Pulmonary artery endothelial cell (primary cell): ENCODE results near the gene PRR23E. TPM values are rescaled to one million over a fixed set of nuclear protein-coding genes. Genes with fewer than 3 reads are reported as not detected.

ENCODE experiments used
- DNase-seq: peaks from one replicate; pipeline ENCODE4 v3.0.0-alpha.2; 2011; ENCODE audit warnings: low read depth, low spot score
- total RNA-seq: library from RNA; depleted of rRNA; stranded (reverse); fragments of >200 nt; gene quantifications from 2 replicates; pipeline ENCODE4 v1.2.3, GENCODE V29; 2014

PRR23E gene
- total RNA-seq, 1 donor from 2014 or later = not detected

DNA sequence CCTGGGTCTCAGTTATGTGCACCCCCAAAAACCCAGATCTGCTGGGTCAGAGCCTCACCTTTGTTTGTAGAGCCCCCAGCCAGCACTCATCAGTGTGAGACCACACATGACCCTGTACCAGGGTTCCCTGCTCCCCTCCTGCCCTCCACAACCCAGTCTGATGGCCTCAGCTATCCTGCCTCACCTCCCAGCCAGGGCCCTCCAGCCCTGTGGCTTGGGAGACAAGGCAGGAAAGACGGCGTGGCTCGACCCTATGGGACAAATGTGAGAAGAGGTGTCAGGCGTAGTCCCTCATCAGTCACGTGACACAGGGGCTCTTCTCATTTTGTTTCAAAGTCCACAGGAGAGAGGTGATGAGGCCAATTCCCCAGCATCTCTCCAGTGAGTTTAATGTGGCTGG lies 28.3 kb upstream of the PRR23E start:
- no peak for DNase-seq

DNA sequence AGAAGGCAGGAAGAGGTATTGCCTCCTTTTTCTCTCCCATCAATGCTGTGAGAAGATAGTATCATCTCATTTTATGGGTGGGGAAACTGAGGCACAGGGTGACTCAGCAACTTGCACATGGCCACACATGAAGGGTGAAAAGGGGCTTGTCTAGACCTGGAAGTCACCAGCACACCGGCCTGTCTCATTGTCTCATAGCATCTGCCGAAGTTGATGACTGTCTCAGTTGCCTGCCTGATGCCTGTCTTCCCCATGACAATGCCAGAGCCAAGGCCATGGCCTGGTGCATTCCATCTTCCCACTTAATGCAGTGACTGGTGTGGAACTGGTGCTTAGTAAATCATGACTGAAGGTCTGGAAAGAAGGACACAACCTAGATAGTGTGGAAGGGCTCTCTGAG lies 27.9 kb upstream of the PRR23E start:
- DNase-seq = no peak

DNA sequence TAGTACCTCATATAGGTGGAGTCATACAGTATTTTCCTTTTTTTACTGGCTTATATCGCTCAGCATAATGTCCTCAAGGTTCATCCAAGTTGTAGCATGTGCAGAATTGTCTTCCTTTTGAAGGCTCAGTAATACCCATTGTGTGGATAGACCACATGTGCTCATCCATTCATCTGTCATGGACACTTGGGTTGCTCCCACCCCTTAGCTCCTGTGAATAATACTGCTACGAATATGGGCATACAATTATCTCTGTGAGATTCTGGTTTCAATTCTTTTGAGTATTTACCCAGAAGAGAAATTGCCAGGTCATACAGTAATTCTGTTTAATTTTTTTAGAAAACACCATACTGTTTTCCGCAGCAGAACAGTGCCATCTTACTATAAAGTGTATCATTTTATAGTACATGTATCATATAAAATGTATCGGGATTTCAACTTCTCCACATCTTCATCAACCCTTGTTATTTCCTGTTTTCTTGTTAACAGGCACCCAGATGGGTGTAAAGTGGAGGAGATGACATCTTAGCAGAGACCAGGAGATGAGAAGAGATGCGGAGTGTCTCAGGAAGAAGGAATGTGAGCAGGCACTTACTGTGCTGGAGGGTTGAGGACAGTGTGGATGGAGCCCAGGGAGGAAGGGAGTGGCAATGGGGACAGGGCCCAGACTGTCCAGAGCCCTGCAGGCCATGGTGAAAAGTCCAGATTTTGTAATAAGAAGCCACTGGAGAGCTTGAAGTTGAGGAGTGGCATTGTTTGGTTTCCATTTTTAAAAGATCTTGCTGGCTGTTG lies 27.0 kb upstream of the PRR23E start:
- DNase-seq = no peak

DNA sequence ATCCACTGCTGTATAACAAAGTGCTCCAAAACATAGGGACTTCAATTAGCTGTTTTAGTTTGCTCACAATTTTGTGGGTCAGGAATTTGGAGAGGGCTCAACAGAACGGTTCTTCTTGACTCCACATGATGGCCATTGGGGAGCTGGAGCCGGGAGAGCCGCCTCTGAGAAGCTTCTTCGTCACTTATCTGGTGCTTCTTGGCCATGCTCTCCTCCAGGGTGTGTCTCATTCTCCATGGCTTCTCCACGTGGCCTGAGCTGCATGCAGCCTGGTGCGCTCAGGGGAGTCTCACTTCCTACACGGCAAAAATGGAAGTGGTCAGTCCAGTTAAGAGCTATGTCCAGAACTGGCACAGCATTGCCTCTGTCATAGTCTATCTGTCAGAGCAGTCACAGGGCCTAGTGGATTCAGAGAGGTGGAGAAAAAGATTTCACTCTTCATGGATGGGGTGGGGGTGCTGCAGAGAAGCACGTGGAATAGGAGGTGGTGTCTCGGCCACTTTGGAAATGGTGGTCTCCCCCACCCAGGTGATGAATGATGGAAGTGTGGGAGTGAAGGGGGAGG lies 26.3 kb upstream of the PRR23E start:
- DNase-seq = no peak

DNA sequence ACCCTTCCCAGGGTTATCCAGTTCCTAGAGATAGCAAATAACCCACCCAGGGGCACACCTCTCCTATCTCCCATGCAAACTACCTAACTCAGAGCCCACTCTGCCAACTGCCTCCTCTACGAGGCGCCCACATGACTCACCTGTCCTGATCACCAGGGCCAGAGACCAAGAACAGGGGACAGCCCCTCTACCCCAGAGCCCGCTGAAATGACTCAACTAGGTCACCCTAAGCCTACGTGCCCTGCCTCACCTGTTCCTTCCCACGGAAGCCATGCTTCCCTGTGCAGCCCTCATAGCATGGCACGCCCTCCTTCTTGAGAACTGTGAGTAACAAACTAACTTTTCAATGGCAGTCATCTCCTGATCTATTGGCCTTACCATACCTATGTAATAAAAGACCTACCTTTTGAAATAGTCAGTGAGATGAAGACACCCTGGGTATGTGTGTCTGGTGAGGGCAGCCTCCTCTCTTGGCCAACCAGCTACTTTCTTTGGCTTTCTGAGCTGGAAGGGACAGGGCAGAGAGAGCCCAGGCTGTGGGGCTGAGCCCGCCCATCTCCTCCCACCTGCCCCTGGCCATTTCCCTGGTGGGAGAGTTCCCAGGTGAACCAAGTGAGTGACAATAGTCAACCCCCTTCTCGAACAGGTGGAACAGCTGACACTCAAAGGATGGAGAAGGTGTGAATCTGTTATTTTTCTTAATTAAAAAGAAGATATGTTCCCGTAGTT lies 25.5 kb upstream of the PRR23E start:
- DNase-seq = no peak

DNA sequence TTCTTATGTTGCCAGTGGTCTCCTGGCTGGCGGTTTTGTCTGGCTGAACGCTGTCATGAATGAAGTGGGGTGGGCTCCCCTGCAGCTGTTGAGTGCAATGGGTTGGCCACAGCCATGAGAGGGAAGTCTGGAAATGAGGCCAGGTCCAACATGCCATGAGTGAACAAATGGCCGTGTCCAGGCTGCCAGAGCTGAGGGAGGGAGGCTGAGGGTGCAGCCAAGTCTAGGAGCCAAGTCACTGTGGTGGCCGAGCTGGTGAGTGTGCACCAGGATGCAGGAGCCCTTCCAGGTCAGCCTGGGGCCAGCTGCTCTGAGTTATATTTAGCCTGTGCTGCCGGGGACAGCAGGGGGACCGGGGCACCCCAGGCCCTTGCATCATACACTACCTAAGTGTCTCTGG lies 24.7 kb upstream of the PRR23E start:
- DNase-seq = no peak

DNA sequence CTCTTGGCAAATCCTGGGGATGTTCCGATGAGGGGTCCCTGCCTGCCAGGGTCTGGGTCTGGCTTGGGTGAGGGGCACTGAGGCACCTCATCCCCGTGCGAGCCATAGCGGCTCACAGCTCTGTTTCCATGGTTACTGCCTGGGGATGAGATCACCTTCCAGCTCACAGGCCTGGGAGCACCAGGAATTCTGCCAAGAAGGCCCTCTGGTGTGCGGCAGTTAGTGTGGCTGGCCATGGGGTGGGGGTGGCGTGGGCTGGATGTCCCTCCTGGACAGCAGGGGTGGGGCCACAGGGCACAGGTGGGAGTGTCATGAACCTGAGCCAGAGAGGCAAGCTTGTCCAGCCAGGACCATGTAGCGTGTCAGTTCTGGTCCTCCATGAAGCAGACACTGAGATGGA lies 22.1 kb upstream of the PRR23E start:
- DNase-seq = no peak

DNA sequence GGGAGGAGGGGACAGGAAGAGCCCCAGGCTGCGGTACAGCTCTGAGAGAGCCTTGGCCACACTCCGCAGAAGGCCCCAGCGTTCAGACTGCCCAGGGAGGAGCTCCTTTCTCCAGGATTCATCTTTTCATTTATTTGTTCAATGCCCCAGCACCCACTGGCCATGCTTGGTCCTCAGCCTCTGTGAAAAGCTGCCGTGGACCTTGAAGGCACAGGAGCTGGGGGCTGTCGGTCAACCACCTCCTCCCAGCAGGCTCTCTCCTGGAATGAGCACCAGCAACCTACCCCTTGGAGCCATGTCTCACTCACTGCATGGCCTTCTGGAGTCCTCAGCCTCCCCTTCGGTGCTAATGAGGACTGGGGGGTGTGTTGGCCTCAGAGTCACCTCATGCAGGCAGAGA lies 21.6 kb upstream of the PRR23E start:
- DNase-seq = no peak

DNA sequence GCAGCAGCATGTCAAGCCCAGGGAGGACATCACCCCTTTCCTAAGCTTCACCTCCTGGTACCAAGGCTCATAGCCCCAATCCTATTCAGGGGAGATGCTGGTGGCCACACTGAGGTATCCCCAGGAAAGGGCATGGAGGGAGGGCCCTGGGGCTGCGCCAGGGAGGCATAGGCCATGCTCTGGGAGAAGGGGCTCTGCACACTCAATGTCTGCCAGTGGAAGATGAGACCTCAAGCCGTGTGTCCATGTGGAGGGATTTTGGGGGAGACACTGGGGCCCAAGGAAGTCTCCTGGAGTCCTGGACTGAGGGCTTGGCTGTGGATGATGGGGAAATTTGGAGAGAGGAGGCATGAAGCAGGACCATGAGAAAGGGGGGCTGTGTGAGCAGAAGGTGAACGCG lies 21.2 kb upstream of the PRR23E start:
- no peak for DNase-seq

DNA sequence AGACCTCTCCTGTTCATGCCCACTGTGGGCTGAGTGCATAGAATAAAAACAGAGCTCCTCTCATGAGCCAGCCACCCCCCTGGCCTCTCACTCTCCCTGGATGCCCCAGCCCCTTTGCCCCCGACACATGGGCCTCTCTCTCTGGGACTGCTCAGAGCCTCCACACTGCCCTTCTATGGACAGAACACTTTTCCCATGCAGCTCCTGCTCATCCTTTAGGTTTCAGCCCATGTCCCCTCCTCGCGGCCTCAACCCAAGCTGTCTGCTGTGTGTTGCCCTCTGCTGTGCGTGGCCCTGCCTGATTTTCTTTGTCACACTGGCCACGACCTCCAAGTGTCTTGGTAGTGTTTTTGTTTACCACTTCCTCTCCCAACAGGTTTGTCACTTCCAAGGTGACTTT lies 20.7 kb upstream of the PRR23E start:
- DNase-seq = no peak

DNA sequence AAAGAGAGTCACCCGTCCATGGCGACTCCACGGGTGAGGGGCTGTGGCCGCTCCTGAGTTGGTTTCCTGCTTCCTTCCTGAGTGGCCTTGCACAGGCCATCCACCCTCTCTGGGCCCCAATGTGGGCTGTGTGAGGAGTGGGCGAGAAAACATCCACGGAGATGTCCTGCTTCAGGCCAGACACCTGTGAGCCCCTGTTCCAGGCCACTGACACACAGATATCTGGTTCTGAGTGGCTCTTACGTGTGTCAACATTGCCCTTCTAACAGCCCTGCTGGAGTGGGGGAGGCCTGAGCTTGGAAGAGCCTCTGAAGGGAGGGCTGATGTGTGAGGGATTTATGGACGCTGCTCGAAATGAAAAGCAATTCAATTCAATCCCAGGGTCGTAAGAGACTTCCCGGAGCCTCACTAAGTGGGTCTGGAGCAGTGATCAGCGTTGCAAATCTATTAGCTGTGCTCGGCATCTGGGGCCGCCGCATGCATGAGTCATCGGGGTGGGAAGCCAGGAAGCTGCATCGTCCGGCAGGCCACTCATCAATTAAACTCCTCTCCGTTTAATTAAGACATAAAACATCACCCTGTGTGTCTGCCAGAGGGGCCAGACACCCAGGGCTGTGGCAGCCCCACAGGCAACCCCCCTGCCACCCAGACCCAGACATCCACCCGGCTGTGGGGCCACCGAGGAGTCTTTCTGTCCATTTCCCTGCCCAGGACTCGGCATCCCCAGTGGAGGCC lies 20.0 kb upstream of the PRR23E start:
- no peak for DNase-seq

DNA sequence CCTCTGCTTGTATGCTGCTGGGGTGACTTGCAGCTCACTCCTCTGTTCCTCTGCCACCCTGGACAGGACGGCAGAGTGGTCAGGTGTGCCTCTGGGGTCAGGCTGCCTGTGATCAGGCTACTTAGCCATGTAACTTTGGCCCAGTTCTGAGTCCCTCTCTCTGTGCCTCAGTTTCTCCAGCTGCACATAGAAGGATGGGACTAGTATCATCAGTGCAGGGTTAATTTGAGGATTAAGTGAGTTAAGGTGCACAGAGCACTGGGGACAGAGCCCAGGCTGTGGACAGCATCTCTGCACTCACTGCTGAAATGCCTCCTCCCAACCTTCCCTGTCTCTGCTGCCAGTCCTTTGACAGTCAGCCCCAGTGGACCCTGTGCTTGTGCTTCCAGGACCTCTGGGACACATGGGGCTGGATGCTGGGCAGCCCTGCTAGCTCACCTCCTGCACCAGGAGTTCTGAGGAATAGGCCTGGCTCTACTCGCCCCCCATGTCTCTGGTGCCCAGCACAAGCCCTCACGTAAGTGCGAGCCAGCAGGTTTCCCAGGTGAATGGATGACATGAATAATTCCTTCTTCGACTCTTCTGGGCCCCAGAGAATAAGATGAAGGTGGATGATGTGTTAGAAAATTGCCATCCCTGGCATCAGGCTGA lies 19.3 kb upstream of the PRR23E start:
- no peak for DNase-seq

DNA sequence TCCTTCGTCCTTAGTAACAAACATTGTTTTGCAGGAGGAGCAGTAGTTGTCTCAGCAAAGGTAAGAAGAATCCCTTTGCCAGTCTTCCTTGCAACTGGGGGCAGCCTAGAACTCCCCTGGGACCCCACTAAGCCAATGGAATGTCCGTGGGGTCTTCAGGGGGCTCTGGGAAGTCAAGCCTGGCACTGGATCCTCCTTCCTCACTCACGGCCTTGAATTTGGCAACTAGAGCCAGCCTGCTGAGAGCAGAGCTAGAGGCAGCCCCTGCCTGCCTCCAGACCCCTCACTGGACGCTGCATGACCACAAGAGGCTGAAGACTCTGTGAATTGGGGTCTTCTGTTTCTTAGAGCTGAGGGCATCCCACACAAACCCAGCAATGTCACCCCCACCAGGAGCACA lies 18.6 kb upstream of the PRR23E start:
- no peak for DNase-seq

DNA sequence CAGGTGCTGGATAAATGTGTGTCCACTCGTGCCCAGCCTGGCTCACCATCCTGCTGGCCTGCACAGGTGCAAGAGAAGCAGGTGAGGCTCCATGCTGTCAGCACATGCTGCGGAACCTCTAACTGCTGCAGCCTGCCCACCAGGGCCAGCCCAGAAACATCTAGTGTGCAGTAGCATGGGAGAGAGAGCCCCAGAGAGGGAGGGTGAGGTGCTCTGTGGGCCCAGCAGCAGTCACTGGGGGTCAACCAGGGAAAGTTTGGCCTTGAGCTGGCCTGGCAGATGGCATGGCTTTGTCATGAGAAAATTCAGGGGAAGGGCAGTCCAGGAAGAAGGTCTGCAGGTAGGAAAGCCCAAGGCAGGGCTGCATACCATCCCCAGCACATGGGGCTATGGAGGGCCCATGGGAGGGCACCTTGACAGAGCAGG lies 18.2 kb upstream of the PRR23E start:
- no peak for DNase-seq

DNA sequence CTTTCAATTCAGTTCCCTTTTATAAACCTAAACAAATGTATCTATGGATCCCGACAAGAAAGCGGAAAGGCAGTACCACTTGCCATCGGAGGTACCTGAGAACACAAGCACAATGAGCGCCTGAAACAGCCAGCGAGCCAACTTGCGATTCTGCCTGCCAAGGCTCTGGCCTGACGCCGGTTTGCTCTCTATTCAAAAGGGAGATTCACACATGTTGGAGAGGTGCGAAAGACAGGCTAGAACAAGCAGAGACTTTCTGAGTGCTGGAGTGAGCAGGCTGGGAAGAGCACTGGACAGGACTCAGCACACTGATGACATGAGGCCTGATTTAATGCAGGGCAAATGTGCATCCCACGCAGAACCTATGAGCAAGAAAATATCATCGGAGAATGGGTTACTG lies 17.7 kb upstream of the PRR23E start:
- DNase-seq = no peak

DNA sequence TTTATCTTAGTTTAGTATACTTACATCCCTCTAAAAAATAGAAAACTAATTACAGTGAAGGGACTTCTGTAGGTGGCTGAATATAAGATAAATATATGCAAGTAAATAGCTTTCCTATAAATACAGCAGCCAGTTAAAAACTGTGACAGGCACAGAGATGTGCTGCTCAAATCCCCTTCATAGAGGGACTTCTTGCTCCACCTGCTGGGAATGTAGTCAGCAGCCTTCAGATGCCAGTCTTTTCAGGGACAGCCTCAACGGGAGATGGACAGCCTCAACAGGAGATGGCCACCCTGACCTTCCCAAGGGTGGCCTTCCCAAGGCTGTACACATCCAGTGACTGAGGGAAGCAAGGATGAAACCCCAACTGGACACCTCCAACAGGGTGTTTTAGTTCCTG lies 15.7 kb upstream of the PRR23E start:
- DNase-seq = no peak

DNA sequence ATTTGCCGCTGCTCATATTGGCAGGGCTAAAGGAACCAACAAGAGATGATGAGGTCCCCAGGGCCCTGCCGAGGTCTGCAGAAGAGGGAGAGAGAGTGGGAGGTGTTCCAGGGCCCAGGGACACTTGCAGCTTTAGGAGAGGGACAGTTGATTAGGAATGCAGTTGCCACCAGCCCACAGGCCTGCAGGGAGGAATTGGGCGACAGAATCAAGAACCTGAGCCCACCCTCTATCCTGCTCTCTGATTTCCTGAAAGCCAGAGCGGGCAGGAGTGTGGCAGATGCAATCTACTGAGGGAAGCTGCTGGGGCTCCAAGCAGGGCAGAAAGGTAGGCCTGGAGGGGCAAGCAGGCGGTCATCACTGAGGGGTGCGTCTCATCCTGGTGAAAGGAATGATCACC lies 12.1 kb upstream of the PRR23E start:
- no peak for DNase-seq

DNA sequence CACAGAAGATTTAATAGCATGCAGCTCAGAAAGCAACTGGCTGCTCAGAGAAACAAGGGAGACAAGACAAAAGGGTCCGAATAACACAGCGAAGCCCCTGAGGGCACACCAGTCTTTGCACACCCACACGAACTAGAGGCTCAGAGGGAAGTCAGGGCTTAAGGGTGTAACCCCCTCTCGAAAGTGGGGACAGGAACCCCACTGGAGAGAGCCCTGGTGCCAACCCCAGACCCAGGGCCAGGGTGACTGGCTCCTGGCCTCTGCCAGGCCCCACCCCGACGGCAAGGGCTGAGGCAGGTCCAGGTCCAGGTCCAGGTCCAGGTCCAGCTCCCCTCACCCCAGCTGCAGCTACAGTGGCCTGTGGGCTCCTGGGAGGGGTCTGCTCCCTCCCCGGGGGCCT lies 10.5 kb upstream of the PRR23E start:
- DNase-seq = no peak

DNA sequence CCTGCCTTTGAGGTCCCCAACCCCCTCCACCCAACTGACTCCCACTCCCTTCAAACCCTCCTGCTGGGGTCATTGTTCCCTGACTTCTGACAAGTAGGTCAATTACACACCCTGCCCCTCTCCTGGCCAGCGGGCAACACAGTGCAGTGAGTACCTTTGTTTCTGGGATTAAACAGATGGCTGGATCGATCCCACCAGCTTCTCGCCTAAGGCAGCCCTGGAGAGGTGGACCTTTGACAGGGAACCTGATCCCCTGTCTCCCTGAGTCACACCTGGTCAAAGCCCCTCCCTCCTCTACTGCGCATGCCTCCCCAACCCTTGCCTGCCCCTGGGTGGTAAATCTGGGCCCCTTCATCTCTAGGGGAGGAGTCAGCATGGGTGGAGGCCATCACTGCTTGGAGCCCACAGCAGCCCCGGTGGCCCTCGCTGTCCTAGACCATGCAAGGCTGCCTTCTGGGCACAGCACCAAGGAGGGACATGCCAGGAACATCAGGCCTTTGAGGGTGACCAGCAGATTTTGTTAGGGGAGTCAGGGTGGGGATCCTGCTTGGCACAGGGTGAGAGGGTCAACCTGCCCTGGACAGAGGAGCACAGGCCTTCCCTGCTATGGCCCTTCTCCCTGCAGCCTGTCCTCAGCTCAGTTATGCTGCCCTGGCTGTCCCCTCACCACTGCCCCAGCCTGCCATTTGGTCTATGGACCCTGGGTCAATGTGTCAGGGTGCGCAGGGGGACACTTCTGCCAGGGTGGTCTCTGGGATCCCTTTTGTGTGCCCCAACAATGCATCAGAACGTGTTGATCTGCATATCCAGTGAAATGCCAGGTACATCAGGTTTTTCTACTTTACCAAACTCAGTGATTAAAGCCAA lies 9.8 kb upstream of the PRR23E start:
- DNase-seq = no peak
